Measurements from ENCODE around the gene KRTAP4-4.

GRCh38 chr17:41196068-41196467 lies 35.5 kb upstream of the KRTAP4-4 start:
- no peak for TF ChIP-seq CTCF (IDR thresholded peaks at IDR 0.05; ENCODE audit: low read depth, low read length)
- no peak for TF ChIP-seq MYC (IDR thresholded peaks at IDR 0.05; ENCODE audit: low read depth, low read length)
- TF ChIP-seq POLR2A (IDR thresholded peaks at IDR 0.05; ENCODE audit: extremely low read depth, insufficient read length), result no peak
- no peak for TF ChIP-seq MAX (IDR thresholded peaks at IDR 0.05; ENCODE audit: low read depth, low read length)
